Placental epithelial cell (primary cell): ENCODE results near the gene BCL7C. TPM values are rescaled to one million over a fixed set of nuclear protein-coding genes. Genes with fewer than 3 reads are reported as not detected.

Experiments used
- small RNA-seq: library from RNA; depleted of rRNA; stranded (forward); fragments of <200 nt; gene quantifications from one replicate; pipeline ENCODE3, GENCODE V24; 2012
- total RNA-seq: library from RNA; depleted of rRNA; stranded (reverse); fragments of >200 nt; gene quantifications from 2 replicates; pipeline ENCODE4 v1.2.3, GENCODE V29; 2012

Gene BCL7C
- total RNA-seq = 42.0 and 53.0 TPM in 2 replicates

GRCh38 chr16:30893744-30894539, at the start of gene BCL7C:
BCL7C (minus strand) TSS chr16:30894077; CDS start chr16:30893944, 133 bp downstream.

GRCh38 chr16:30923554-30924075, 29.7 kb upstream of the BCL7C start, which contains the start of gene FBXL19:
FBXL19 (plus strand) TSS chr16:30923572; CDS start chr16:30925755, 2,183 bp downstream.

GRCh38 chr16:30896261-30896888, 2.5 kb upstream of the BCL7C start, which contains the start of gene CTF1:
CTF1 (plus strand) TSS chr16:30896614; CDS start chr16:30896644, 30 bp downstream.

Small RNA genes lying within 50 kb of the gene (small RNA-seq; reads per million reads assigned to genes)
- gene MIR4519 (not detected), gene MIR762 (not detected)

Other genes with a start within 250 kb of the BCL7C start
- gene PRR14, start 243.1 kb downstream of the BCL7C start, total RNA-seq = 7.9 and 11.3 TPM in 2 replicates
- gene FBRS, start 235.6 kb downstream of the BCL7C start, total RNA-seq = 31.6 and 47.1 TPM in 2 replicates
- 25.1 and 38.8 TPM in 2 replicates for gene SRCAP, start 194.9 kb downstream of the BCL7C start, total RNA-seq
- 28.4 and 30.2 TPM in 2 replicates for gene PHKG2, start 145.7 kb downstream of the BCL7C start, total RNA-seq
- gene CFAP119, start 132.0 kb downstream of the BCL7C start, total RNA-seq = 2.7 and 3.0 TPM in 2 replicates
- 67.5 and 76.0 TPM in 2 replicates for gene RNF40, start 131.8 kb downstream of the BCL7C start, total RNA-seq
- 21.7 and 22.4 TPM in 2 replicates for gene ZNF629, start 106.9 kb downstream of the BCL7C start, total RNA-seq
- gene CTF1, start 2.5 kb upstream of the BCL7C start, total RNA-seq = 4.9 and 7.5 TPM in 2 replicates
- gene FBXL19, start 29.5 kb upstream of the BCL7C start, total RNA-seq = 28.7 and 33.4 TPM in 2 replicates
- 49.3 and 69.9 TPM in 2 replicates for gene ORAI3, start 55.0 kb upstream of the BCL7C start, total RNA-seq
- 4.7 and 5.0 TPM in 2 replicates for gene SETD1A, start 63.7 kb upstream of the BCL7C start, total RNA-seq
- gene HSD3B7, start 91.1 kb upstream of the BCL7C start, total RNA-seq = 13.7 and 16.5 TPM in 2 replicates
- gene STX1B, start 116.6 kb upstream of the BCL7C start, total RNA-seq = 1.5 and 2.0 TPM in 2 replicates
- 26.8 and 35.3 TPM in 2 replicates for gene STX4, start 139.5 kb upstream of the BCL7C start, total RNA-seq
- gene ZNF668, start 180.2 kb upstream of the BCL7C start, total RNA-seq = 21.2 and 37.3 TPM in 2 replicates
- gene ZNF646, start 180.3 kb upstream of the BCL7C start, total RNA-seq = 20.3 and 26.3 TPM in 2 replicates
- gene PRSS53, start 194.9 kb upstream of the BCL7C start, total RNA-seq = 3.1 and 3.8 TPM in 2 replicates
- gene VKORC1, start 200.7 kb upstream of the BCL7C start, total RNA-seq = 60.9 and 83.2 TPM in 2 replicates
- gene BCKDK, start 214.3 kb upstream of the BCL7C start, total RNA-seq = 40.8 and 43.4 TPM in 2 replicates
- gene KAT8, start 223.6 kb upstream of the BCL7C start, total RNA-seq = 28.3 and 31.0 TPM in 2 replicates
- gene PRSS8, start 241.7 kb upstream of the BCL7C start, total RNA-seq = 66.0 and 67.9 TPM in 2 replicates